KOPT-K1 (cell line): ENCODE data around the gene FABP2.

Experiments used
- H3K27ac ChIP-seq: fragments of 200-600 bp; sonication (generic); 2 replicates; pipeline ENCODE4 v1.5.1; 2016; ENCODE audit warnings: antibody characterized with exemption, mild to moderate bottlenecking, low read depth, low read length; ENCODE audit not compliant: poor library complexity, severe bottlenecking
- H3K36me3 ChIP-seq: fragments of 200-600 bp; sonication (generic); 2 replicates; pipeline ENCODE4 v1.5.1; 2017; ENCODE audit warnings: antibody characterized with exemption, mild to moderate bottlenecking, low read length, moderate library complexity; ENCODE audit not compliant: insufficient read depth
- H3K9me3 ChIP-seq: fragments of 200-600 bp; sonication (generic); 2 replicates; pipeline ENCODE4 v1.5.1; 2017; ENCODE audit warnings: antibody characterized with exemption, low read length, mild to moderate bottlenecking; ENCODE audit not compliant: insufficient read depth, poor library complexity, severe bottlenecking

FABP2 gene

GRCh38 chr4:119329835-119330620, 8.1 kb upstream of the FABP2 start:
- Histone ChIP-seq H3K27ac (no peak overlapping the region), H3K36me3 (no peaks in the 10 kb centered on the region), H3K9me3 (no peaks in the 10 kb centered on the region)

GRCh38 chr4:119328695-119329094, 6.8 kb upstream of the FABP2 start:
- Histone ChIP-seq H3K9me3 (no peaks in the 10 kb centered on the region), H3K36me3 (no peaks in the 10 kb centered on the region), H3K27ac (no peak overlapping the region)

- H3K27ac ChIP-seq: no peak overlapping the region
- no peaks in the 10 kb centered on the region for H3K36me3 ChIP-seq
- no peaks in the 10 kb centered on the region for H3K9me3 ChIP-seq
Observed at GRCh38 chr4:119317990-119318389, 3.9 kb downstream of the FABP2 start.

- Histone ChIP-seq H3K27ac (no peak overlapping the region), H3K9me3 (no peaks in the 10 kb centered on the region), H3K36me3 (no peaks in the 10 kb centered on the region)
Observed at GRCh38 chr4:119315036-119315435, 6.9 kb downstream of the FABP2 start.

GRCh38 chr4:119314356-119314755, 7.6 kb downstream of the FABP2 start:
- Histone ChIP-seq H3K27ac (no peak overlapping the region), H3K36me3 (no peaks in the 10 kb centered on the region), H3K9me3 (no peaks in the 10 kb centered on the region)

DNA sequence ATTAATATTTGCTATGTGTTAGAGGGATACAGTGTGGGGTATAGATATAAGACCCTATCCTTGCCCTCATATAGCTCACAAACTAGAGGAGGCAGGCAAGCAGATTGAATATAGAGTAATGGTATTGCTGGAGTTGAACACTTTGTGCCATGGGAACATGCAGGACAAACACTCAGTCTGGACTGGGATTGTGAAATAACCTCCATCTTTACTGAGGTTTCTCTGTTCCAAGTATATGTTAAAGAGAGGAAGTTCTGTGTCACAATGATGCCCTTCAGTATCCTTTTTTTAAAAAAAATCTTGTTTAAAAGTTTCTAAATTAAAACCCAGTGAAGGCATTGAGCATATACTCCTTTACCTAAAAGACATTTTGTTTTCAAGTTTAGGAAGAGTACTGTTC, 8.7 kb downstream of the FABP2 start:
- H3K9me3 ChIP-seq: no peaks in the 10 kb centered on the region
- H3K27ac ChIP-seq: no peak overlapping the region
- H3K36me3 ChIP-seq: no peaks in the 10 kb centered on the region

DNA sequence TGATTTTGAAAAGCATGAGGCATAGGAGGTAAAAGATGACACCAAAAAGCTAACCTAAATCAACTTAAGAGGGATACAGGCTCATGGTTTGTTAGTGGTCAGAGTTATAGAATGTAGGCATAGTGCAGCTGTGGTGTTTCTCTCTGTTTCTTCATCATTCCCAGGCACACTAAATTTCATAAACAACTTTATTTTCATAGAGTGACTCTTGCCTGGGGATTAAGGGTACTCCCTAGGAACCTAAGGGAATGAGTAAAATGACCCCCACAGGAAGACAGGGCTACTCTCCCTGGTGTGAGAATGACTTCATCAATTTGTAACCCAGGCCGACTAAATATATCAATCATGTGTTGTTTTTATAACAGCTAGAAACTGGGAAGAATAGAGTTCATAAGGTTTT, 11.1 kb downstream of the FABP2 start:
- Histone ChIP-seq H3K27ac (no peak overlapping the region), H3K36me3 (no peaks in the 10 kb centered on the region), H3K9me3 (no peaks in the 10 kb centered on the region)

DNA sequence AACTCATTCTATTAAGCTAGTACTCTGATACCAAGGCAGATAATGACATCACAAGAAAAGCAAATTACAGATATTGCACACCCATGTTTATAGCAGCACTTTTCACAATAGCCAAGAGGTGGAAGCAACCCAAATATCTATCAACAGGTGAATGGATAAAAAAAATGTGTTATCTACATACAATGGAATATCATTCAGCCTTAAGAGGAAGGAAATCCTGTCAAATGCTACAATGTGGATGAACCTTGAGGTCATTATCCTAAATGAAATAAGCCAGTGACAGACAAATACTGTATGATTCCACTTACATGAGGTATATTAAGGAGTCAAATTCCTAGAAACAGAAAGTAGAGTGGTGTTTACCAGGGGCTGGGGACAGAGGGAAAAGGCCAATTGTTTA, 14.3 kb downstream of the FABP2 start:
- no peaks in the 10 kb centered on the region for H3K36me3 ChIP-seq

DNA sequence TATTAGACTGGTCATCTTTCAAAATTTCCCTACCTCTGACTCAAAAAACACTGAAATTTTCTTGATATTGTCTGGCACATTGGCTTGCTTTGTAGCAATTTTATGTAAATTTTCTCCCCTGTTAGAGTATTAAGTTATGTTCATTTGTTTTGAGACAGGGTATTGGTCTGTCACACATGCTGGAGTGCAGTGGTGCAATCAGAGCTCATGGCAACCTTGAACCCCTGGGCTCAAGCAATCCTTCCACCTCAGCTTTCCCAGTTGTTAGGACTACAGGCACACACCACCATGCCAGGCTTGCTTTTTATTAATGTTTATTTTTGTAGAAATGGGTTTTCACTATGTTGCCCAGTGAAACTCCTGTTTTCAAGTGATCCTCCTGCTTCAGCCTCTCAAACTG, 17.5 kb downstream of the FABP2 start:
- Histone ChIP-seq H3K9me3 (no peaks in the 10 kb centered on the region), H3K36me3 (no peaks in the 10 kb centered on the region), H3K27ac (no peak overlapping the region)

More for the DNA sequence above, 14.3 kb downstream of the FABP2 start:
- Histone ChIP-seq H3K27ac (no peak overlapping the region), H3K9me3 (no peaks in the 10 kb centered on the region)

DNA sequence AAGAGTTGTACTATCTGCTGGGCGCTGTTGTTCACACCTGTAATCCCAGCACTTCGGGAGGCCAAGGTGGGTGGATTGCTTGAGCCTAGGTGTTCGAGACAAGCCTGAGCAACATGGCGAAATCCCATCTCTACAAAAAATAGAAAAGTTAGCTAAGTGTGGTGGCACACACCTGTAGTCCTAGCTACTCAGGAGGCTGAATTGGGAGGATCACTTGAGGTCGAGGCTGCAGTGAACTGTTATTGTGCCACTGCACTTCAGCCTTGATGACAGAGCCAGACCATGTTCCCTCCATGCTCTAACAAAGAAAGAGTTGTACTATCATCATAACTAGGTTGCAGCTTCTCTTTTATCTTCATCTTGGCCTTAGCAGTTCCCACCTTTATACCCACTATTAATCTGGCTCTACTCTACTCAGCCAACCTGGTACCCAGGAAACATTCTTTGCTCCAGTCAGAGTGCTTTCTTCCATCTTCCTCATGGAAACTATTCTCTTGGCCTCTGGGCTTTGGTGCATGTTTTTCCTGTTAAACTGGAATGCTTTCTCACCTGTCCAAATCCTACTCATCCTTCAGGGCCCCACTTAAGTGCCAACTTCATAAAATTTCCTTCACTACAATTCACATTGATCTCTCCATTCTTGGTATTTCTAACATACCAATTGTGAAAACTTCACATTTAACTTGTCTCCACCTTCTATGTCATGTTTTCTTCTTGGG, 18.2 kb downstream of the FABP2 start:
- Histone ChIP-seq H3K9me3 (no peaks in the 10 kb centered on the region), H3K36me3 (peaks cover 2% of the 10 kb centered on the region; the same call in 1 of the 2 replicates), H3K27ac (no peak overlapping the region)

- peaks cover 17% of the 10 kb centered on the region for H3K36me3 ChIP-seq
- no peak overlapping the region for H3K27ac ChIP-seq
- no peaks in the 10 kb centered on the region for H3K9me3 ChIP-seq
Observed at GRCh38 chr4:119302073-119302832, 19.7 kb downstream of the FABP2 start.

GRCh38 chr4:119300101-119300978, 21.6 kb downstream of the FABP2 start:
- Histone ChIP-seq H3K27ac (peak overlapping the region; percentile 77), H3K9me3 (no peaks in the 10 kb centered on the region), H3K36me3 (peaks cover 30% of the 10 kb centered on the region)

DNA sequence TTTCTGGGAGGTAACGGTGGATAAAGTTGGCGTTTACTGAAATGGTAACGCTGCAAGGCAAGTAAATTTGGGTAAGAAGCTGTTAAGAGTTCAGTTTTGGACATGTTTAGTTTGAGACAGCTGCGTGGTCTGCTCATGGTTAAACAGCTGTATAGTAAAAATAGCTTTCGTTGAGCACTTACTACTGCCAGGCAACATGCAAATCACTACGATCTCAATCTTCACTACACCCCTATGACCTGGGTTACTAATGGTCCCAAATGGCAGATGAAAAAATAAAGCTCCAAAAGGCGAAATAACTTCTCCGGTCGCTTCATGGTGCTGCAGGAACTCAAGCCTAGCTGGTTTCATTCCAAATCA, 22.2 kb downstream of the FABP2 start:
- no peaks in the 10 kb centered on the region for H3K9me3 ChIP-seq
- peak overlapping the region; percentile 77 for H3K27ac ChIP-seq
- H3K36me3 ChIP-seq: peaks cover 30% of the 10 kb centered on the region

DNA sequence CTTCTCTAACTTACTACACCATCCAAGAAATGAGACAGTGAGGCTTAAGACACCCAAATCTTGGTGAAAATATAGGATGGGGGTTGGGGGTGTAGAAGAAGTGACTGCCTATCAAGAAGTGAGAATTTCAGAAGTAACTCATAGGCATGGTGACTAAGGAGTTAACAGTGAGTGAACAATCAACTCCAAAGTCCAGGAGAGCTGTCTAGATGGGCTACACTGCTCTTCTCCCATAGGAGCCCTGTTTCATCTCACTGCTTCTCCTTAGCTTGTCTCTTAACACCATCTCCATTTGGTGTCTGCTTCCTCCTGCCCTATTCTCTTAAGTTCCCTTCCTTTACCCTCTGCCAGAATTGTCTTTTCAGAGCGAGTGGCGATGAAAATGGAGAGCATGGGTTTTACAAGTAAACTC, 22.7 kb downstream of the FABP2 start:
- H3K36me3 ChIP-seq: peaks cover 30% of the 10 kb centered on the region
- H3K27ac ChIP-seq: peak overlapping the region; percentile 77
- H3K9me3 ChIP-seq: no peaks in the 10 kb centered on the region
